Measurements from ENCODE around the gene NEK10. TPM values are rescaled to one million over a fixed set of nuclear protein-coding genes. Genes with fewer than 3 reads are reported as not detected.

Gene NEK10
- total and polyA plus RNA-seq, 2 of the 13 experiments (the other 11 are each of a cell fraction or from before 2014, with no cell fraction given), result 2.8 to 14.2 TPM

DNA sequence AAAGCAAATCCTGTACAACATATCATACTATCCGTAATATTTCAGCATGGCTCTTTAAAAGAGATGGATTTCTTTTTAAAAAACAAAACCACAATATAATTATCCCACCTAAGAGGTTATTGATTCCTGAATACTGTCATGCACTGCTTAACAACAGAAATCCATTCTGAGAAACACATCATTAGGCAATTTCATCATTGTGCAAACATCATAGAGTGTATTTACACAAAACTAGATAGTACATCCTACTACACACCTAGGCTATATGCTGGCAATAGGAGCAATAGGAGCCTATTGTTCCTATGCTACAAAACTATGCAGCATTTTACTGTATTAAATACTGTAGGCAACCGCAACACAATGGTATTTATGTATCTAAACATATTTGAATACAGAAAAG, 242.0 kb downstream of the NEK10 start (continued):
- TF ChIP-seq ARID3A (IDR thresholded peaks at IDR 0.05; ENCODE audit: low read depth, low read length) (peak; percentile 80), SMAD1 (CRISPR knock-in tag; IDR thresholded peaks at IDR 0.05; ENCODE audit: borderline replicate concordance, low read depth) (no peak), ERF (CRISPR knock-in tag; IDR thresholded peaks at IDR 0.05) (no peak), ATF5 (CRISPR knock-in tag; IDR thresholded peaks at IDR 0.05; ENCODE audit: low read depth) (no peak), HCFC1 (IDR thresholded peaks at IDR 0.05; ENCODE audit: low read depth, low read length) (no peak), ZNF672 (CRISPR knock-in tag; IDR thresholded peaks at IDR 0.05) (no peak), GABPA (IDR thresholded peaks at IDR 0.05; ENCODE audit: low read depth, low read length) (no peak), GABPA (CRISPR knock-in tag; IDR thresholded peaks at IDR 0.05; ENCODE audit: low read depth) (0 out of 2 replicates have a peak, but pooled peaks have one; percentile 38), HNF4G (IDR thresholded peaks at IDR 0.05; ENCODE audit: borderline replicate concordance, low read depth, low read length) (no peak), HNF4G (CRISPR knock-in tag; IDR thresholded peaks at IDR 0.05; ENCODE audit: borderline replicate concordance, low read depth) (no peak), CREB1 (IDR thresholded peaks at IDR 0.05) (no peak), CREB1 (CRISPR knock-in tag; IDR thresholded peaks at IDR 0.05) (peak; percentile 68), FOXK1 (CRISPR knock-in tag; IDR thresholded peaks at IDR 0.05; ENCODE audit: borderline replicate concordance, low read depth) (peak; percentile 84; the same call in 1 of the 2 replicates)
- TF ChIP-seq, protein P1, sequence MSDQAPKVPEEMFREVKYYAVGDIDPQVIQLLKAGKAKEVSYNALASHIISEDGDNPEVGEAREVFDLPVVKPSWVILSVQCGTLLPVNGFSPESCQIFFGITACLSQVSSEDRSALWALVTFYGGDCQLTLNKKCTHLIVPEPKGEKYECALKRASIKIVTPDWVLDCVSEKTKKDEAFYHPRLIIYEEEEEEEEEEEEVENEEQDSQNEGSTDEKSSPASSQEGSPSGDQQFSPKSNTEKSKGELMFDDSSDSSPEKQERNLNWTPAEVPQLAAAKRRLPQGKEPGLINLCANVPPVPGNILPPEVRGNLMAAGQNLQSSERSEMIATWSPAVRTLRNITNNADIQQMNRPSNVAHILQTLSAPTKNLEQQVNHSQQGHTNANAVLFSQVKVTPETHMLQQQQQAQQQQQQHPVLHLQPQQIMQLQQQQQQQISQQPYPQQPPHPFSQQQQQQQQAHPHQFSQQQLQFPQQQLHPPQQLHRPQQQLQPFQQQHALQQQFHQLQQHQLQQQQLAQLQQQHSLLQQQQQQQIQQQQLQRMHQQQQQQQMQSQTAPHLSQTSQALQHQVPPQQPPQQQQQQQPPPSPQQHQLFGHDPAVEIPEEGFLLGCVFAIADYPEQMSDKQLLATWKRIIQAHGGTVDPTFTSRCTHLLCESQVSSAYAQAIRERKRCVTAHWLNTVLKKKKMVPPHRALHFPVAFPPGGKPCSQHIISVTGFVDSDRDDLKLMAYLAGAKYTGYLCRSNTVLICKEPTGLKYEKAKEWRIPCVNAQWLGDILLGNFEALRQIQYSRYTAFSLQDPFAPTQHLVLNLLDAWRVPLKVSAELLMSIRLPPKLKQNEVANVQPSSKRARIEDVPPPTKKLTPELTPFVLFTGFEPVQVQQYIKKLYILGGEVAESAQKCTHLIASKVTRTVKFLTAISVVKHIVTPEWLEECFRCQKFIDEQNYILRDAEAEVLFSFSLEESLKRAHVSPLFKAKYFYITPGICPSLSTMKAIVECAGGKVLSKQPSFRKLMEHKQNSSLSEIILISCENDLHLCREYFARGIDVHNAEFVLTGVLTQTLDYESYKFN (CRISPR knock-in tag; conservative IDR thresholded peaks at IDR 0.05), result peak; percentile 60
- TF ChIP-seq, protein P2, sequence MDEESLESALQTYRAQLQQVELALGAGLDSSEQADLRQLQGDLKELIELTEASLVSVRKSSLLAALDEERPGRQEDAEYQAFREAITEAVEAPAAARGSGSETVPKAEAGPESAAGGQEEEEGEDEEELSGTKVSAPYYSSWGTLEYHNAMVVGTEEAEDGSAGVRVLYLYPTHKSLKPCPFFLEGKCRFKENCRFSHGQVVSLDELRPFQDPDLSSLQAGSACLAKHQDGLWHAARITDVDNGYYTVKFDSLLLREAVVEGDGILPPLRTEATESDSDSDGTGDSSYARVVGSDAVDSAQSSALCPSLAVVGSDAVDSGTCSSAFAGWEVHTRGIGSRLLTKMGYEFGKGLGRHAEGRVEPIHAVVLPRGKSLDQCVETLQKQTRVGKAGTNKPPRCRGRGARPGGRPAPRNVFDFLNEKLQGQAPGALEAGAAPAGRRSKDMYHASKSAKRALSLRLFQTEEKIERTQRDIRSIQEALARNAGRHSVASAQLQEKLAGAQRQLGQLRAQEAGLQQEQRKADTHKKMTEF (CRISPR knock-in tag; IDR thresholded peaks at IDR 0.05), result peak; percentile 90
- TF ChIP-seq, protein P3, sequence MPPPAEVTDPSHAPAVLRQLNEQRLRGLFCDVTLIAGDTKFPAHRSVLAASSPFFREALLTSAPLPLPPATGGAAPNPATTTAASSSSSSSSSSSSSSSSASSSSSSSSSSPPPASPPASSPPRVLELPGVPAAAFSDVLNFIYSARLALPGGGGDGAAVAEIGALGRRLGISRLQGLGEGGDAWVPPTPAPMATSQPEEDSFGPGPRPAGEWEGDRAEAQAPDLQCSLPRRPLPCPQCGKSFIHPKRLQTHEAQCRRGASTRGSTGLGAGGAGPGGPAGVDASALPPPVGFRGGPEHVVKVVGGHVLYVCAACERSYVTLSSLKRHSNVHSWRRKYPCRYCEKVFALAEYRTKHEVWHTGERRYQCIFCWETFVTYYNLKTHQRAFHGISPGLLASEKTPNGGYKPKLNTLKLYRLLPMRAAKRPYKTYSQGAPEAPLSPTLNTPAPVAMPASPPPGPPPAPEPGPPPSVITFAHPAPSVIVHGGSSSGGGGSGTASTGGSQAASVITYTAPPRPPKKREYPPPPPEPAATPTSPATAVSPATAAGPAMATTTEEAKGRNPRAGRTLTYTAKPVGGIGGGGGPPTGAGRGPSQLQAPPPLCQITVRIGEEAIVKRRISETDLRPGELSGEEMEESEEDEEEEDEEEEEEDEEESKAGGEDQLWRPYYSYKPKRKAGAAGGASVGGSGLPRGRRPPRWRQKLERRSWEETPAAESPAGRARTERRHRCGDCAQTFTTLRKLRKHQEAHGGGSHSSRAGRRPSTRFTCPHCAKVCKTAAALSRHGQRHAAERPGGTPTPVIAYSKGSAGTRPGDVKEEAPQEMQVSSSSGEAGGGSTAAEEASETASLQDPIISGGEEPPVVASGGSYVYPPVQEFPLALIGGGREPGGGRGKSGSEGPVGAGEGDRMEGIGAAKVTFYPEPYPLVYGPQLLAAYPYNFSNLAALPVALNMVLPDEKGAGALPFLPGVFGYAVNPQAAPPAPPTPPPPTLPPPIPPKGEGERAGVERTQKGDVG (CRISPR knock-in tag; IDR thresholded peaks at IDR 0.05; ENCODE audit: borderline replicate concordance), result no peak
- TF ChIP-seq, protein P4, sequence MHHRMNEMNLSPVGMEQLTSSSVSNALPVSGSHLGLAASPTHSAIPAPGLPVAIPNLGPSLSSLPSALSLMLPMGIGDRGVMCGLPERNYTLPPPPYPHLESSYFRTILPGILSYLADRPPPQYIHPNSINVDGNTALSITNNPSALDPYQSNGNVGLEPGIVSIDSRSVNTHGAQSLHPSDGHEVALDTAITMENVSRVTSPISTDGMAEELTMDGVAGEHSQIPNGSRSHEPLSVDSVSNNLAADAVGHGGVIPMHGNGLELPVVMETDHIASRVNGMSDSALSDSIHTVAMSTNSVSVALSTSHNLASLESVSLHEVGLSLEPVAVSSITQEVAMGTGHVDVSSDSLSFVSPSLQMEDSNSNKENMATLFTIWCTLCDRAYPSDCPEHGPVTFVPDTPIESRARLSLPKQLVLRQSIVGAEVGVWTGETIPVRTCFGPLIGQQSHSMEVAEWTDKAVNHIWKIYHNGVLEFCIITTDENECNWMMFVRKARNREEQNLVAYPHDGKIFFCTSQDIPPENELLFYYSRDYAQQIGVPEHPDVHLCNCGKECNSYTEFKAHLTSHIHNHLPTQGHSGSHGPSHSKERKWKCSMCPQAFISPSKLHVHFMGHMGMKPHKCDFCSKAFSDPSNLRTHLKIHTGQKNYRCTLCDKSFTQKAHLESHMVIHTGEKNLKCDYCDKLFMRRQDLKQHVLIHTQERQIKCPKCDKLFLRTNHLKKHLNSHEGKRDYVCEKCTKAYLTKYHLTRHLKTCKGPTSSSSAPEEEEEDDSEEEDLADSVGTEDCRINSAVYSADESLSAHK (CRISPR knock-in tag; IDR thresholded peaks at IDR 0.05; ENCODE audit: borderline replicate concordance), result no peak

All from HepG2 (cell line).